Astrocyte of the hippocampus (primary cell): ENCODE data around the gene NAMPT.
"Not testable (repeated sequence)": the region's sequence is repeated elsewhere in the genome, so short reads cannot be mapped to it uniquely, and the experiment has no call there.

Experiments
- DNase-seq: peaks from one replicate; pipeline ENCODE4 v3.0.0; 2011; ENCODE audit warnings: low read depth, low spot score

NAMPT gene

DNA sequence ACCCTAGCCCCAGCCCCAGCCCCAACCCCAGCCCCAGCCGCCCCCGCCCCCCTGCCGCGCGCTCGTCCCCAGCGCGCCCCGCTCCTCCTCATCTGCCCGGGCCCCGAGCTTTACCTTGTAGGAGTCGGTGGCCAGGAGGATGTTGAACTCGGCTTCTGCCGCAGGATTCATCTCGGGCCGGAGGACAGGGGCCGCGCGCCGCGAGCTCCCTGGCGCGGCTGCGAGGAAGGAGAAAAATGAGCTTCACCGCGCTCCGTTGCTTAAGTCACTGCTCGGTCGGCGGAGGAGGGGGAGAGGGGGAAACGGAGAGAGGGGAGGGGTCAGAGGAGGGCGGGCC, at the start of gene NAMPT:
Gene NAMPT, minus strand, starts transcription at position 270 of the 337 bp plus-strand sequence. Its CDS starts 99 bp downstream, at position 171.
- DNase-seq: no peak

DNA sequence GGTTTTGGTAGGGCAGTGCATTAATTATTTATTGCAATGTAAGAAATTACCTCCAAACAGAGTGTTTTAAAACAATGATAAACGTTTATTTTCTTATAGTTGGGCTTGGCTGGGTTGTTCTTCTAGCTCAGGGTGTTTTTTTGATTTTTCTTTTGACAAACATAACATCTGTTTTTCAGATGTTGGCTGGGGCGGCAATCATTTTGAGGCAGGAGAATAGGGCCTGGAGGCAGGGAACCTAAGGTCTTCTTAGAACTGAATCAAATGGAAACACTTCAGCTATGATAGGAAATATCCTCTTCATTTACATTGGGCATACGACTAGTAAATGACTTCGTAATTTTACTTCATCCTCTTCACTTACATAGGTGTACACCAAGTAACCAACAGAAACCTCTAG, 47.4 kb upstream of the NAMPT start:
- DNase-seq: no peak

DNA sequence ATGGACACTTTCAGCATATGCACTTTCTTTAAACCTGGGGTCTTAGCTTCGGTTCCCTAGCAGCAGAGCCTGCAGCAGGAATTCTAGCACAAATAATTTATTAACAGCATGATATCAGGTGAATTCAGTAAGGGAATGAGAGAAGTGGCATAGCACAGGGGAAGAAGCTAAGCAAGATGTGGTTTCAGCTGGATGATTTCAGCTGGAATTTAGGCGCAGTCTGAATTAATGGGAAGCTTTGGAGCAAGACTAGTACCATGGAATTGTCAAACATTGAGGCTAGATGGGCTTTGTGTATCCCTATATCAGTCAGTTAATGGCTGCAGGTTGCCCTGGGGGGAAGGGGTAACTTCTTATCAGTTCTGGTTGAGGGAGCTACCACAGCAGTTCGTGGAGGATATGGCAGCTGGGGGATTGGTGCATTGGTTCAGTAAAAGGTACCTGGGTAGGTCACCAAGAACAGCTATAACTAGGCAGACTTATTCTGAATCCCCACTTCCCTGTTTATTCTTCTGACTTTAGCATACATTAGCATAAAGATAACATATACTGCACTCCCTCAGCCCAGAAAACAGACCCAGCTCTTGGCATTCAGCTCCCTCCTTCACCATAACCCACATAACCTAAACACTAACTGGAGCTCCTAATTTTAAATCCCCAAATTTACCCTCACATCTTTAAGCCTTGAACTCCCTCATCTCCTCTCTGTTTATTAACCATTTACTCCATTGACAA, 46.8 kb upstream of the NAMPT start:
- no peak for DNase-seq

DNA sequence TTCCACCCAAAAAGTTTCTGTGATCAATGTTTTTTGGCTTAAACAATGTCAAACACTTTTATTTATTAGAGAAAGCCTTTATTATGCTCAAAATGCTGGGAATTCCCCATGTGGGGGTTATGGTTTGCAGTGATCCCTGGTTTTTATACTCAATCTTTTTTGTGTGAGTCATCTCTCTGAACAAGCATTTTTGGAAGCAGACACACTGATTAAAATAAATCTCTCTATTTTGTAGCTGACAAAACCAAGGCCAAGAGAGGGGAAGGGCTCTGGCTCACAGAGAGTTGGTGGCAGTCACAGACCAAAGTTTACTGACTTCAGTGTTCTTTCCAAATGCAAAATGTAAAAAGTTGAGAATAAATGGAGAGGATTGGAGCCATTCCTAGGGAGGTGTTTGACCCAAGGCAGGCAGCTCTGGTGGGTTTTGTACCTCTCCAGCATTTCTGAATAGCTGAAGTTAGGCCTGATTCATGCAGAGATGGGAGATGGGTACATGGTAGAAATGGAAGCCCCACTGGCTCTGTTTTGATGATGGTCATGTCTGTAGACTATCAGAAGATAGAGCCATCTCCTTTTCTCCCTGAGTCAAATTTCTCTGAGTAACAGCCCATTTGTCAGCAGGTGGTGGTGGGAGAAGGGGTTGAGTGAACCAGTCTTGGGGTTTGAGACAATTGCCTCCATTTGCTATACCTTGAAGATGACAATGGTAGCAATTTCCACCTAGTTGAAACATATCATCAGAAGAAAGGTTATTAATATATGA, 45.4 kb upstream of the NAMPT start:
- peak; percentile 81 for DNase-seq

DNA sequence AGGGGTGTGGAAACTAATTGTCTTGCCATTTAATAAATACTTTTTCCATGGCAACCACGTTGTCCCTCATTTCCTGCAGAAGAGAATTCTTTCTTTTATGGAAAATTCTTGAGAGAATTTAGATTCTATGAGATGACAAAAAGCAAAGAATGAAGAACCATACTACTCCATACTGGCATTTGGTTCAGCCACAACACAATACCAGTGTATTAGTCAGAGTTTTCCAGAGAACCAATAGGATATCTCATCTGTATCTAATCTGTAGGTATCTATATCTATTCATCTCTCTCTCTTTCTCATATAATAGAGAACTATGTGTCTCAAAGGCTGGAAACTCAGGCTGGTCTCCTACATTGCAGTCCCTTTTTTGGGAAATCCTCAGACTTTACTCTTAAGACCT, 44.6 kb upstream of the NAMPT start:
- DNase-seq: peak; percentile 31

DNA sequence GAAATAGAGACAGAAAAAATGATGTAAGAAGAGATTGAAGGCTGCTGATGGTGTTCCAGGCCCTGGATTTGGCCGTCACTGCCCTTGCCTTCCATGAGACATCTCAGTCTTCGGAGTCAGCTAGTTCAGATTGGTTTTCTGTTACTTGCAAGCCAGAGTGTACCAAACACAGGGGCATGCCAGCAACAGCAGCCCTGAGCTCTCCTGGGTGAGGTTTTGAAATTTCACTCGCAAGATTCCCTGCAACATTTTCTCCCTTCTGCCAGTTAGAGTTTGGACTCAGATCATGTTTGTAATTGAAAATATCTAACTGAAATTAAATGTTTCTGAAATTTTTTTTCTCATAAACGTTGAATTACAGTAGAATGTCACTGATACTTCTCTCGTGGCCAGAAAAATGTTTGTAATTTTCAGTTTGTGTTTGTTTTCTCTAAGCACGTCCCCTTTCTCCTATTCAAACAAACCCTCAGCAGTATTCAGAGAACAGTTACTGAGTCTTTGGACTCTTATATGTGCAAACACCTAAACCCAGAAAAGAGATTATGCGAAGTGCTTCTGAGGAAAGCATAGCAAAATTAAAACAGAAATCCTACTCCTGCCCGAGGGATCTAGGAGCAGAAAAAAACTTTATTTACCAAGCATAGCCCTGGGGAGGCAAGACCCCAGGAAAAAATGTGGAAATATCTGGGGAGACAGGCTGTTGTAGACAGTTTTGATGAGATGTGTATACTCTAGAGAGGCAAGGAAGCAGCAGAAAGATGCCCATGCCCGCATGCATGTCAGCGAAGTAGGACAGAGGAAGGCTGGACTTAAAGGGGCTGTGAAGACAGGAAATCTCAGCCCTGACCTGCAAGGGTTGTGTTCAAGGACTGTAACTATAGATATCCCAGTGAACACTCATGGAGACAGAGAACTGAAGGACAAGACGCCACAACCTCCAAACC, 43.0 kb upstream of the NAMPT start:
- DNase-seq: no peak

DNA sequence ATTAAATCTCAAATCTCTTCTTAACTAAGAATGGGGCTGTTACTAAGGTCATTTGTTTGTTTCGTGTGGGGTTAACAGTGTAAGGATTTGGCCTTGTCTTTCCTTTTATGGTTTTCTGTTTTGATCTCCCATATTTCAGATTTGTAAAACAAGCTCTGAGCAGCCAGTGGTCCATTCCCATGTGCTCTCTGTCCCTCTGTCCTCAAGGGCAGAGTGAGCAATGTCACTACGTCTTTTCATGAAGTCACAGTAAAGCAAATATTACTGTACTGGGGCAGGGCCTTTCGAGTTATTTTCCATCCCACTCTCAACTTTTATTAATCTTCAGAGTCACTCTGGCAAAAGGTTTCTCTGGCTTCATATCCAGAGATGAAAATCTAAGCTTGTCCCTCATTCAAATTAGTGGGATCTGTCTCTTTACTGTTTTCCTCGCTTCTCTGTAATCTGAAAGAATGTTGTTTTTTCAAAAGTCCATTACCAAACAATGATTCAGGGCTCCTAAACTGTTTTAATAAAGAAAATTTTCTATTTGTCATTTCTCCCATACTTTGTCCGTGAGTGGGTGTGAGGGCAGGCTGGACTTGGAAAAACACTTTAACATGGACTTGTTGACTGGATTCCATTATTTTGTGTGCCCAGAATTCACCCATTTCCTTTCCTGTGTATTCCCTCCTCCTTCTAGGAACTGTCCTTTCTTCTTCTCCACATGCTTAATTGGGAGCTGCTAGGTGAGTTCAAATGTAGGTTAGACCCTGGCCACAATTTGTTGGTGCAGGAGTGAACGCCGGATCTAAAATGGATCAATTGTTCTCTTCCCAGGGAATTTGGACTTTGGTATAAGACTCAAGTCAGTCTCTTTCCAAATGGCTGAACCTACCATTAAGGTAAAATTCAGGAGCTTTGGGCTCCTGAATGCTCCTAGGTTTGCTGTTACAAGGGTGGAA, 42.1 kb upstream of the NAMPT start:
- no peak for DNase-seq

DNA sequence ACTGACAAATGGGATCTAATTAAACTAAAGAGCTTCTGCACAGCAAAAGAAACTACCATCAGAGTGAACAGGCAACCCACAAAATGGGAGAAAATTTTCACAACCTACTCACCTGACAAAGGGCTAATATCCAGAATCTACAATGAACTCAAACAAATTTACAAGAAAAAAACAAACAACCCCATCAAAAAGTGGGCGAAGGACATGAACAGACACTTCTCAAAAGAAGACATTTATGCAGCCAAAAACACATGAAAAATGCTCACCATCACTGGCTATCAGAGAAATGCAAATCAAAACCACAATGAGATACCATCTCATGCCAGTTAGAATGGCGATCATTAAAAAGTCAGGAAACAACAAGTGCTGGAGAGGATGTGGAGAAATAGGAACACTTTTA, 39.7 kb upstream of the NAMPT start:
- not testable (repeated sequence) for DNase-seq

DNA sequence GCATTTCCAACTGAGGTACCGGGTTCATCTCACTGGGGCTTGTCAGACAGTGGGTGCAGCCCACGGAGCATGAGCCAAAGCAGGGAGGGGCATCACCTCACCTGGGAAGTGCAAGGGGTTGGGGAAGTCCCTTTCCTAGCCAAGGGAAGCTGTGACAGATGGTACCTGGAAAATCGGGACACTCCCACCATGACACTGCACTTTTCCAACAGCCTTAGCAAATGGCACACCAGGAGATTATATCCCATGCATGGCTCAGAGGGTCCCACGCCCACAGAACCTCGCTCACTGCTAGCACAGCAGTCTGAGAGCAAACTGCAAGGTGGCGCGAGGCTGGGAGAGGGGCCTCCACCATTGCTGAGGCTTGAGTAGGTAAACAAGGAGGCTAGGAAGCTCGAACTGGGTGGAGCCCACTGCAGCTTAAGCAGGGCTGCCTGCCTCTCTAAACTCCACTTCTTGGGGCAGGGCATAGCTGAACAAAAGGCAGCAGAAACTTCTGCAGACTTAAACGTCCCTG, 35.5 kb upstream of the NAMPT start:
- DNase-seq: not testable (repeated sequence)

DNA sequence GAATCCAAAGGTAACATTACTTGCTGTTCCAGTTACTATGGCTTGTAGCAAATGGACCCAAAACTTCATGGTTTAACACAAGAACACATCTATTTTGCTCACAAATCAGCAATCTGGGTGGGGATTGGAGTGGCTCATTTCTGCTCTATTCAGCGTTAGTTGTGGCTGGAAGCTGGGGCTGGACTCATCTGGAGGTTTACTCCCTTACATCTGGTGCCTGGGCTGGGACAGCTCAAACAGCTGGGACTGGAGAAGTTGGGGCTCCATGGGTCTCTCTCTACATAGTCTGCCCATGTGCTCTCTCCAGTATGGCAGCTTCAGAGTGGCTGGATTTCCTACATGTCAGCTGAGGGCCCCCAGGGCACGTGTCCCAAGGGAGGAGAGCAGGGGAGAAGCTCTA, 33.7 kb upstream of the NAMPT start:
- no peak for DNase-seq

DNA sequence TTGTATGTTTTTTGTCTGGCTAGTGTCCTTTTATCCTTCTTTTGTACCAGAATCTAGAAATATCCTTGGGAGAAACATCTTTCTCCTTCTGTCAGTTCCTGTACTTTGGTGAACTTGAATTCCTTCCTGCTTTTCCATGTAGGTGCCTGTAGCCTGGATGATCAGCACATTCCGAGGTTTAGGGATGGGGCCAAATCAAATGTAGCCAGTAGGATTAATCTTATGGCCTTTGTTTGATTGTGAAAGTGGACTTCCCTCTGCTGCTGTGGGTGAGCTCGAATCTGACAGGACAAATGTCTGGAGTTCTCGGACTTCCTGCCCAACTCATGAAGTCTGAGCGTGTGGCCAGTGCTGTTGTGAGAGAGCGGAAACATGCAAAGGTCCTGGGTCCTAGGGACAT, 33.2 kb upstream of the NAMPT start:
- DNase-seq: peak; percentile 74

DNA sequence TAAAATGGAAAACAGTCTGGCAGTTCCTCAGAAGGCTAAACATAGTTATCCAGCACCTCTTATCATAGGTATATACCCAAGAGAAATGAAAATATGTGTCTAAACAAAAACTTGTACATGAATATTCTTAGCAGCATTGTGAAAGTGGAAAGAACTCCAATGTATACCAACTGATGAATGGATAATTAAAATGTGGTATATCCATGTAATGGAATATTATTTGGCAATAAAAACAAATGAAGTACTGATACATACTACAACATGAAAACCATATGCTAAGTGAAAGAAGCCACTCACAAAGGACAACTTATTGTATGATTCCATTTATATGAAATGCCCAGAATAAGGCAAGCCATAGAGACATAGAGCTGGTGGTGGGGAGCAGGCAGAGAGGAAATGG, 32.2 kb upstream of the NAMPT start:
- DNase-seq: no peak

DNA sequence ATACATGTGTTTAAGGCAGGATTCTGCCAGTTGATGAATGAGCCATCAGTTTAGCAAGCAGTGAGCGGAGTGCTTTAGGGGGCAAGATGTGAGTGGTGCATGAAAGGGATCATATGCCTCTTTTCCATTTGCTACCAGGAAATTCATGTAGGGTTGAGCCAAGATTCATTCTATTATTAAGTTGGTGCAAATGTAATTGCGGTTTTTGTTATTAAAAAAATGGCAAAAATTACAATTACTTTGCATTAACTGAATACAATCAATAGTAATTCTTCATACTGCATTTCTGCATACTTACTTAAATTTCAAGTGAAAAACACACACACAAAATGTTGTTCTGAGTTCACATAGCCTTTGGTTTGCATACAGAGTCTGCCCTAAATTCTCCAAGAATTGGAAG, 30.1 kb upstream of the NAMPT start:
- DNase-seq: no peak

DNA sequence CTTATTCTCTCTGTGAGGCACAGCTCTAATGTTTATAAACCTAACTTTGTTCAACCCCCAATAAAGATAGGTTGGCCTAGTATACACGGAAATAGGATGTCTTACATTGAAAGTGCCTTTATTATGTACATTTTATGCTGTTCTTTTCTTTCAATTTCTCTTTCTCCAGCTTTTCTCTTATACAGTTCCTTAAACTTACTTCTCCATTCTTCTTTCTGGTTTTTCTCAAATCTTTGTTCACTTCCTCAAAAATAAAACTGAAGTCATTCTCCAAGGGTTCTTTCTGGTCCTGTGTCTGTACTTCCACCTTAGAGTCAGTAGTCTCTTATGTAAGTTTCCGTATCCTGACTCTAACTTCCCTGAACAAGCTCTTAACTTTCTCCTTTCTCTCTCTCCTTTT, 29.2 kb upstream of the NAMPT start:
- DNase-seq: no peak

DNA sequence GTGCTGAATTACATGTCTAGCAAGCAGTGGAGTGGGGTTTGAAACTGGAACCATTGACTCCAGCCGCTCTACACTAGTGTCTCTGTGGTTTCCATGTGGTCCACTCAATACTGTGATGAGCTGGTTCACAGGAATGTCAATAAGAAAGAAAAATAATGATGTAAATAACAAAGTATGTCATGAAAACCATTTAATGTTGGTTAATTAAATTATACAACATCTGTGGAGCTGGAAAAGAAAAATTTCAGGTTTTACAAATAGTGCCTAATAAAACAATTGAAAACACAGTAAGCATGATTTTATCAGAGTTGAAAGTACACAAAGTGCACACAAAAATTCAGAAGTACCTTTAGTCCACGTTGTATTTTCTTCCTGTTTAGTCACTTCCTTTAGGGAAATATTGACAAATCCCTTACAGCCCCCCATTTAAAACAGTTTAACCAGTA, 28.7 kb upstream of the NAMPT start:
- DNase-seq: peak; percentile 81

DNA sequence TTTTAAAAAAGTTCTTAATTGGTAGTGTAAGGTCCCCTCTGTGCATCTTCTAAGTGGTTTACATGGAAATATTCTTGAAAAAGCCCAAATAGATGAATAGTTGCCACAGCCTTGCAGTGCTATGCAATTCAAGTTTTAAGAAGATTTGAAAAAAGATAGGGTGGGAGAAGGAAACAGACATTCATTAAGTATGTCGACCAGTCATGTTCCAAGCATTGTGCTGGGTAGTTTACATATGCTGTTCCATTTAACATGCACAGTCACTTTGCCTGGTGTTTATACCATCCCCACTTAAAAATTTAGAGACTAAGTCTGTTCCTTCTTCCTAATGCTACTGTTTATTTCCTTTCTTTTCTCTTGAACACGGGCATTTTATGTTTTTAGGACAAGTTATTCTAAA, 28.1 kb upstream of the NAMPT start:
- DNase-seq: no peak

DNA sequence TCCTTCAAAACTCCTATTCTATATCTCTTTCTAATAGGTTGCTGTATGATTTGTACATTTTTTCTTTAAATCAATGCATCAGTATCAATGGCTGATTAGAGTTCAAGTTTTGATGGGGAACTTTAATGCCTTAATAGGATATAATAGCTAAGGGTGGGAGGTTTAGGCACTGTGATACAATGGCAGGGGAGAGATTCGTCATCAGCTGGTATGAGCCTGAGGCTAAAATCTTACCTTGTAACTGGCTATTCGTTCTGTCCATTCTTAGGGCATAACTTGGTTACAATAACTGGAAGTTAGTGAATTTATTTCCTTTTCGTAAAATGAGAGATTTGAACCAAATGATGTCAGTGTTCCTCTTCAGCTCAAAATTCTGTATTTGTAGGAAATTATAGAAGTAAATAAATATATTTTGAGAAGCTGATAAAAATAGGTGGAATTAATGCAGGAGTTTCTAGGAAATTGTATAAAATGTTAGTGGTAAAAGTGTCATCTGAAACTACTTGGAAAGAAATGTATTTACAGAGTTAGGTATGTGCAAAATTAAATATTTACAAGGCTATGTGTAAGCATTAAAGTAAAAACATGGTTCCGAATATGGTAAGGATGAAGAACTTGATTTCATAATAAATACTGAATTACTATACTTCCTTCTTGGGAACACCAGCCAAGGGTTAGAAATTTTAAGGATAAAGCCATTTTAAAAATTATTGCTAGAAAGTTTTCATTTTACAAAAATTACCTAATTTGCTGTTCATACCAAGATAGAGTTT, 27.5 kb upstream of the NAMPT start:
- DNase-seq: no peak

DNA sequence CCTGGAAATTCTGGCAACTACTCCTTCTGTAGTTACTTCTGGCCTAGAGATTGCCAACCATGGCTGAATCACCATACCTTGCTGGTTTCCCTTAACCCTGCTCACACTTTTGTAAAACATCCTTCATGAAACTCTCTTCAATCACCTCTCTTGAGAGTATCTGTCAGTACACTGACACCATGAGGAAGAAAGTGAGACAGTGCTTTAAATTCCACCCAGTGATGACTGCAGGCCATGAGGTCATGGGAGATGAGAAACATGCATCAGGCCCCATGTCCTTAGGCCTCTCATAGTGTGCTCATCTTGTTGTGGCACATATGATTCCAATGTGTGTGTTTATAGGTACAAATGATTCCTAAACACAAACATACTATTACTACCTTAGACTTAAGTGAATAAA, 24.6 kb upstream of the NAMPT start:
- no peak for DNase-seq

DNA sequence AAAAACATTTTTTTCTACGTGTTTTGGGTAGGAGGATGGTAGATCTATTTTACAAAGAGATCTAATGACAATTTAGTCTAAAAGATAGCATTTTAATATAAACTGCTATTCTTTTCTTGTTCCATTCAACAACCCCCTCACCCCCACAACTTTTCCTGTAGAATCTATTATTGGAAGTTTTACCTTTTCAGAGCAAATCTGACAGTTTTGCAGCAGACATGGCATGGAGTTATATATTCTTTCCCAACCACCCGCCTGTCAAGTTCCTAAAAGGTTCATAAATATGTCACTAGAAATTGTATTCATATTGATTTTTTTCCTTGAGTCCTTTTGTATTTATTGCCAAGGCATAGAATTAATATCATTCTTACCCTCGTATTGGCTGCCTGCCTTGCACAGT, 21.5 kb upstream of the NAMPT start:
- no peak for DNase-seq

DNA sequence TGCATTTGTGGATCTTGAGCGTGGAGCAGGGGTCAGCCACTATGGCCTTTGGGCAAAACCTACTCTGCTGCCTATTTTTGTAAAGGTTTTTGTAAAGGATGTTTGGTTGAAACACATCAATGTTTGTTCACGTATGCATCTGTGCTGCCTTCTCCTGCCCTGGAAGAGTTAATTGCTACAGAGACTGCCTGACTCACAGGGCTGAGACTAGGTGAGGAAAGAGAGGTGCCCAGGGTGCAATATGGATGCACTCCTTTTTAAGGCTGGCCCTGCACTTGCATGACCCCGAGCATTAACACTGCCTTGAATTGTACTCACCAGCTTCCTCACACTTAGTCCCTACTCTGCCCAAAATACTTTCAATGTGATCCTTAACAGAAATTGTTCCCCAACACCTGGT, 20.9 kb upstream of the NAMPT start:
- DNase-seq: no peak
